GM12878 (cell line): Measurements from ENCODE around the gene GNAQ. TPM values are rescaled to one million over a fixed set of nuclear protein-coding genes. Genes with fewer than 3 reads are reported as not detected.

ENCODE experiments used
- ATAC-seq: fragments of 200-7000 bp; cut with Tn5 transposase; 3 replicates; pipeline ENCODE4 v1.9.1; 2020; ENCODE audit warnings: mild to moderate bottlenecking, moderate library complexity
- BruUV-seq: library from RNA; stranded (reverse); fragments of 400-500 nt; replicated peaks from 2 replicates; lab custom pipeline; 2021; lab: Mats Ljungman, UMichigan
- CTCF ChIA-PET: fragments of 300-600 bp; sonication (Branson Sonifier 250); formaldehyde crosslinking; extraction: SDS; loops from one replicate; lab custom pipeline; 2021; ENCODE audit warnings: inconsistent platforms; lab: Yijun Ruan, JAX
- POLR2A ChIA-PET: fragments of 350-600 bp; formaldehyde crosslinking; extraction: SDS; loops from one replicate; lab custom pipeline; 2021; ENCODE audit warnings: inconsistent platforms; lab: Charles Lee
- RAD21 ChIA-PET: fragments of 300-600 bp; sonication (Branson Sonifier 250); formaldehyde crosslinking; loops from one replicate; lab custom pipeline; 2023; ENCODE audit warnings: antibody characterized with exemption; ENCODE audit not compliant: unreplicated experiment; lab: Charles Lee
- SMC1A ChIA-PET: fragments of 300-600 bp; sonication (Branson Sonifier 250); formaldehyde crosslinking; loops from one replicate; lab custom pipeline; 2023; ENCODE audit not compliant: unreplicated experiment, uncharacterized antibody; lab: Charles Lee
- DNase-seq: peaks from one replicate; pipeline ENCODE4 v3.0.0-alpha.2; 2011; ENCODE audit warnings: low read depth, low spot score
- FAIRE-seq: peaks from 3 replicates; lab custom pipeline; 2011; peaks lifted over from hg19 to GRCh38; lab: Jason Lieb, UNC
- H2AFZ ChIP-seq: 2 replicates; pipeline ENCODE4 v1.6.0; 2011; ENCODE audit warnings: low read depth, low read length, control low read depth; ENCODE audit not compliant: control insufficient read depth
- H3K27ac ChIP-seq: 2 replicates; pipeline ENCODE4 v1.5.1; 2011; ENCODE audit warnings: control low read depth; ENCODE audit not compliant: control insufficient read depth, insufficient read depth
- H3K27me3 ChIP-seq, 2 experiments: replicated peaks in 1 of 2; 2 replicates each; pipeline versions ENCODE4 v1.6.0 to v1.6.1; 2011; ENCODE audit warnings: low read length in 1 of 2; ENCODE audit not compliant: control insufficient read depth in 2 of 2, insufficient read depth in 2 of 2
- H3K36me3 ChIP-seq, 2 experiments: 2 replicates each; pipeline ENCODE4 v1.5.1; 2011; ENCODE audit warnings: low read length in 1 of 2; ENCODE audit not compliant: control insufficient read depth in 2 of 2, insufficient read depth in 2 of 2
- H3K4me1 ChIP-seq: 2 replicates; pipeline ENCODE4 v1.6.1; 2011; ENCODE audit warnings: mild to moderate bottlenecking, low read length, moderate library complexity, mixed read lengths; ENCODE audit not compliant: control insufficient read depth, insufficient read depth
- H3K4me2 ChIP-seq: 2 replicates; pipeline ENCODE4 v1.6.0; 2011; ENCODE audit warnings: control low read depth; ENCODE audit not compliant: control insufficient read depth, insufficient read depth
- H3K4me3 ChIP-seq: fragments of 200-600 bp; sonication (generic); 2 replicates; pipeline ENCODE4 v1.5.1; 2016
- H3K79me2 ChIP-seq: 2 replicates; pipeline ENCODE4 v1.6.0; 2011; ENCODE audit warnings: low read length; ENCODE audit not compliant: control insufficient read depth, insufficient read depth
- H3K9ac ChIP-seq: 2 replicates; pipeline ENCODE4 v1.8.0; 2011; ENCODE audit warnings: low read length, control low read depth, mixed read lengths; ENCODE audit not compliant: control insufficient read depth, insufficient read depth
- H3K9me3 ChIP-seq: replicated peaks from 3 replicates; pipeline ENCODE4 v1.5.1; 2011; ENCODE audit warnings: mild to moderate bottlenecking, low read length; ENCODE audit not compliant: control insufficient read depth, insufficient read depth
- H4K20me1 ChIP-seq: 2 replicates; pipeline ENCODE4 v1.6.0; 2011; ENCODE audit not compliant: control insufficient read depth, insufficient read depth
- IRF5 ChIP-seq: fragments of 450-650 bp; IDR thresholded peaks from 2 replicates; pipeline ENCODE4 v1.6.1; 2017; ENCODE audit warnings: borderline replicate concordance
- MEF2A ChIP-seq: IDR thresholded peaks from 2 replicates; pipeline ENCODE4 v1.6.1; 2011; ENCODE audit warnings: low read depth, mild to moderate bottlenecking, low read length, moderate library complexity; ENCODE audit not compliant: insufficient read depth
- WGBS: methylation state at CpG from one replicate; pipeline ENCODE4 v1.1.6; 2016; ENCODE audit warnings: low lambda C conversion rate; ENCODE audit not compliant: insufficient replicate concordance, insufficient coverage; ENCODE audit errors: missing lambda C conversion rate; 5-methylcytosine and 5-hydroxymethylcytosine counted together
- in situ Hi-C: fragments of 300-500 bp; cut with MboI; formaldehyde crosslinking; loops from 9 replicates; pipeline ENCODE4 v1.14.3; 2018; ENCODE audit warnings: mixed read lengths
- intact Hi-C: fragments of 100-400 bp; cut with micrococcal nuclease; formaldehyde crosslinking; loops from one replicate; pipeline ENCODE4 v1.14.2; 2022; ENCODE audit not compliant: unreplicated experiment
- polyA plus RNA-seq, 11 experiments: library from polyadenylated mRNA; depleted of rRNA in 4 of 11; unstranded in 6 of 11; stranded (reverse) in 5 of 11; fragments of >200 nt; fragmentation: Nextera tagmentation in 4 of 11; fragmentation: Illumina TruSeq in 1 of 11; extraction: Ambion mirVana in 4 of 11; extraction: Trizol in 1 of 11; gene quantifications; 1 replicate in 1 of 11; 2 replicates in 10 of 11; pipeline versions ENCODE4 v1.2.1 to v1.2.3, GENCODE V29; 2011 to 2016; ENCODE audit warnings: inconsistent platforms in 2 of 11, missing spikeins in 2 of 11, low read depth in 1 of 11
- total RNA-seq, 4 experiments: library from RNA; depleted of rRNA in 3 of 4; stranded (reverse); fragments of >200 nt in 3 of 4; fragmentation: Illumina TruSeq in 1 of 4; extraction: Trizol in 1 of 4; gene quantifications; 2 replicates each; pipeline versions ENCODE4 v1.2.1 to v1.2.3, GENCODE V29; 2013 to 2021

Gene GNAQ
- total and polyA plus RNA-seq, 10 of the 15 experiments (the other 5 are each of a cell fraction or from before 2014, with no cell fraction given), result 0.15 to 47.2 (median 0.49) TPM

GRCh38 chr9:78003730-78004129 is 27.9 kb downstream of the GNAQ start:
- SMC1A ChIA-PET, result interaction anchor here (0.7 to 2.6 kb wide), 13 partner anchors 8 to 86 kb away, joined by 3 to 9 read pairs (median 3); no protein-coding TSS in a partner anchor
- no peaks in the 10 kb centered on the region for H3K79me2 ChIP-seq
- no peak for TF ChIP-seq MEF2A
- TF ChIP-seq IRF5, result no peak
- RAD21 ChIA-PET, result interaction anchor here (1.0 to 1.5 kb wide), 2 partner anchors 25 to 73 kb away, joined by 3 to 4 read pairs; no protein-coding TSS in a partner anchor
- no peak overlapping the region for H2AFZ ChIP-seq
- POLR2A ChIA-PET, result interaction anchor here (0.6 to 1.5 kb wide), 5 partner anchors 9 to 118 kb away, joined by 3 to 6 read pairs (median 3); no protein-coding TSS in a partner anchor
- no peak for DNase-seq
- H3K27ac ChIP-seq, result no peak overlapping the region
- FAIRE-seq, result no peak
- CTCF ChIA-PET, result interaction anchor here (0.7 to 2.9 kb wide), 8 partner anchors 10 to 139 kb away, joined by 3 to 15 read pairs (median 3); no protein-coding TSS in a partner anchor
- no peaks in the 10 kb centered on the region for H3K9me3 ChIP-seq
- no TSS peak for BruUV-seq
- ATAC-seq, result no peak
- 4% methylated on average over 3 of the region's 4 CpGs for WGBS
- H3K4me1 ChIP-seq, result no peaks in the 10 kb centered on the region
- intact Hi-C loops (loop anchor here (10.0 kb wide), 1 partner anchor 211 kb away; no protein-coding TSS in a partner anchor), in situ Hi-C loops (no loop called here)
- H3K4me3 ChIP-seq, result no peak overlapping the region
- H4K20me1 ChIP-seq, result no peaks in the 10 kb centered on the region
- no peaks in the 10 kb centered on the region; a peak in 2 of 4 replicates for H3K27me3 ChIP-seq
- H3K9ac ChIP-seq, result no peak overlapping the region
- H3K4me2 ChIP-seq, result no peak overlapping the region
- H3K36me3 ChIP-seq, result no peaks in the 10 kb centered on the region
